H9 (cell line): ENCODE results near the gene MAZ. TPM values are rescaled to one million over a fixed set of nuclear protein-coding genes. Genes with fewer than 3 reads are reported as not detected.

ENCODE experiments used
- DNase-seq: peaks from one replicate; pipeline ENCODE4 v3.0.0-alpha.2; 2017
- H2AFZ ChIP-seq: one replicate; pipeline ENCODE4 v1.6.1; 2013; ENCODE audit warnings: mild to moderate bottlenecking, low read length, control low read depth, moderate library complexity
- H2AK5ac ChIP-seq: 2 replicates; pipeline ENCODE4 v1.6.1; 2013; ENCODE audit warnings: low read length, control low read depth, mixed read lengths; ENCODE audit not compliant: insufficient read length
- H2BK120ac ChIP-seq: one replicate; pipeline ENCODE4 v1.6.1; 2013; ENCODE audit warnings: low read depth, mild to moderate bottlenecking, low read length, control low read depth, inconsistent platforms; ENCODE audit not compliant: poor library complexity, severe bottlenecking
- H2BK12ac ChIP-seq: 2 replicates; pipeline ENCODE4 v1.6.1; 2013; ENCODE audit warnings: low read length, control low read depth, mixed read lengths, low read depth; ENCODE audit not compliant: insufficient read length
- H2BK15ac ChIP-seq: 2 replicates; pipeline ENCODE4 v1.6.1; 2013; ENCODE audit warnings: low read depth, low read length, control low read depth
- H2BK20ac ChIP-seq: one replicate; pipeline ENCODE4 v1.6.1; 2013; ENCODE audit warnings: low read depth, mild to moderate bottlenecking, low read length, control low read depth, inconsistent platforms; ENCODE audit not compliant: poor library complexity, severe bottlenecking
- H2BK5ac ChIP-seq: 2 replicates; pipeline ENCODE4 v1.6.1; 2013; ENCODE audit warnings: low read length, control low read depth, mixed read lengths; ENCODE audit not compliant: insufficient read length
- H3K14ac ChIP-seq: 2 replicates; pipeline ENCODE4 v1.6.1; 2013; ENCODE audit warnings: low read length, control low read depth; ENCODE audit not compliant: insufficient read depth
- H3K18ac ChIP-seq: 2 replicates; pipeline ENCODE4 v1.6.1; 2013; ENCODE audit warnings: low read depth, mild to moderate bottlenecking, mixed read lengths, low read length, control low read depth; ENCODE audit not compliant: insufficient read length
- H3K23ac ChIP-seq: 2 replicates; pipeline ENCODE4 v1.6.1; 2013; ENCODE audit warnings: low read length, control low read depth, mixed read lengths, low read depth; ENCODE audit not compliant: insufficient read length
- H3K23me2 ChIP-seq: 2 replicates; pipeline ENCODE4 v1.6.1; 2013; ENCODE audit warnings: low read depth, mild to moderate bottlenecking, mixed read lengths, low read length, control low read depth; ENCODE audit not compliant: insufficient read length, poor library complexity, severe bottlenecking
- H3K27ac ChIP-seq: 2 replicates; pipeline ENCODE4 v1.5.1; 2013; ENCODE audit warnings: low read length, control low read depth, mixed read lengths, low read depth; ENCODE audit not compliant: insufficient read length
- H3K27me3 ChIP-seq: 2 replicates; pipeline ENCODE4 v1.6.1; 2013; ENCODE audit warnings: low read length, control low read depth, inconsistent platforms; ENCODE audit not compliant: insufficient read depth
- H3K4ac ChIP-seq: 2 replicates; pipeline ENCODE4 v1.6.1; 2013; ENCODE audit warnings: low read depth, mild to moderate bottlenecking, control low read depth, inconsistent platforms, low read length, moderate library complexity
- H3K4me1 ChIP-seq: 2 replicates; pipeline ENCODE4 v1.6.1; 2013; ENCODE audit warnings: low read length, control low read depth, inconsistent platforms; ENCODE audit not compliant: insufficient read depth
- H3K4me2 ChIP-seq: 2 replicates; pipeline ENCODE4 v1.6.1; 2013; ENCODE audit warnings: low read length, control low read depth, mixed read lengths; ENCODE audit not compliant: insufficient read length, insufficient read depth
- H3K56ac ChIP-seq: 2 replicates; pipeline ENCODE4 v1.6.1; 2013; ENCODE audit warnings: low read depth, mild to moderate bottlenecking, mixed read lengths, low read length, control low read depth; ENCODE audit not compliant: insufficient read length
- H3K79me1 ChIP-seq: 2 replicates; pipeline ENCODE4 v1.6.1; 2013; ENCODE audit warnings: low read depth, mild to moderate bottlenecking, moderate library complexity, low read length, control low read depth, inconsistent platforms; ENCODE audit not compliant: insufficient read depth, poor library complexity, severe bottlenecking
- H3K79me2 ChIP-seq: 2 replicates; pipeline ENCODE4 v1.6.1; 2013; ENCODE audit warnings: low read length, control low read depth, inconsistent platforms; ENCODE audit not compliant: insufficient read depth
- H3K9ac ChIP-seq: 2 replicates; pipeline ENCODE4 v1.6.1; 2013; ENCODE audit warnings: low read length, control low read depth, mixed read lengths; ENCODE audit not compliant: insufficient read length; ENCODE audit errors: extremely low read depth
- H3K9me3 ChIP-seq: one replicate; pipeline ENCODE4 v1.6.1; 2013; ENCODE audit warnings: low read depth, low read length, inconsistent platforms; ENCODE audit not compliant: control insufficient read depth
- H3T11ph ChIP-seq: one replicate; pipeline ENCODE4 v1.6.1; 2013; ENCODE audit warnings: mild to moderate bottlenecking, low read length, control low read depth, inconsistent platforms
- H4K20me1 ChIP-seq: one replicate; pipeline ENCODE4 v1.6.1; 2013; ENCODE audit not compliant: control insufficient read depth, insufficient read length, insufficient read depth
- H4K5ac ChIP-seq: 2 replicates; pipeline ENCODE4 v1.6.1; 2013; ENCODE audit warnings: low read depth, mild to moderate bottlenecking, mixed read lengths, low read length, control low read depth; ENCODE audit not compliant: insufficient read length
- H4K8ac ChIP-seq: replicated peaks from 2 replicates; pipeline ENCODE4 v1.6.1; 2013; ENCODE audit warnings: low read length, control low read depth, mixed read lengths, low read depth; ENCODE audit not compliant: insufficient read length
- H4K91ac ChIP-seq: 2 replicates; pipeline ENCODE4 v1.6.1; 2013; ENCODE audit warnings: low read depth, mild to moderate bottlenecking, moderate library complexity, mixed read lengths, low read length, control low read depth; ENCODE audit not compliant: insufficient read length
- H3K27ac Mint-ChIP-seq, 3 experiments: 2 replicates in 2 of 3; 3 replicates in 1 of 3; pipeline ENCODE4 v1.8.0; 2020 to 2021; ENCODE audit warnings: mixed read lengths in 3 of 3, mild to moderate bottlenecking in 1 of 3, moderate library complexity in 1 of 3
- H3K27me3 Mint-ChIP-seq: 2 replicates; pipeline ENCODE4 v1.8.0; 2021; ENCODE audit warnings: low read depth, mild to moderate bottlenecking, moderate library complexity, mixed read lengths
- H3K36me3 Mint-ChIP-seq, 3 experiments: 2 replicates in 2 of 3; 3 replicates in 1 of 3; pipeline ENCODE4 v1.8.0; 2020 to 2021; ENCODE audit warnings: low read depth in 3 of 3, mixed read lengths in 3 of 3; ENCODE audit not compliant: insufficient read depth in 1 of 3
- H3K4me1 Mint-ChIP-seq, 2 experiments: 2 replicates each; pipeline ENCODE4 v1.8.0; 2020; ENCODE audit warnings: mixed read lengths in 2 of 2
- H3K4me3 Mint-ChIP-seq, 2 experiments: 2 replicates in 1 of 2; 3 replicates in 1 of 2; pipeline ENCODE4 v1.8.0; 2020 to 2021; ENCODE audit warnings: mild to moderate bottlenecking in 2 of 2, mixed read lengths in 2 of 2, moderate library complexity in 1 of 2
- H3K9me3 Mint-ChIP-seq, 2 experiments: 2 replicates in 1 of 2; 3 replicates in 1 of 2; pipeline ENCODE4 v1.8.0; 2020; ENCODE audit warnings: mild to moderate bottlenecking in 2 of 2, mixed read lengths in 2 of 2, moderate library complexity in 1 of 2
- CTCF ChIP-seq: fragments of 200-600 bp; sonication (generic); conservative IDR thresholded peaks from 3 replicates; pipeline ENCODE4 v1.8.0; 2021; ENCODE audit warnings: antibody characterized with exemption, mild to moderate bottlenecking
- WGBS: extraction: QIAGEN DNeasy Blood & Tissue Kit; methylation state at CpG from one replicate; pipeline ENCODE4 v1.1.7; 2013; ENCODE audit warnings: missing lambda C conversion rate, low lambda C conversion rate, mixed read lengths; ENCODE audit not compliant: insufficient read length; ENCODE audit errors: extremely low coverage; 5-methylcytosine and 5-hydroxymethylcytosine counted together
- total RNA-seq: library from RNA; stranded (reverse); gene quantifications from 2 replicates; pipeline ENCODE4 v1.2.1, GENCODE V29; 2021

MAZ gene
- total RNA-seq, 1 experiment from 2014 or later, result 412 TPM

GRCh38 chr16:29842732-29843346, 36.5 kb downstream of the MAZ start:
- no peaks in the 10 kb centered on the region for H4K20me1 ChIP-seq

More at GRCh38 chr16:29842732-29843346, 36.5 kb downstream of the MAZ start:
- H3K23me2 ChIP-seq, result no peaks in the 10 kb centered on the region
- no peak overlapping the region for H3K23ac ChIP-seq
- no peak overlapping the region for H3K56ac ChIP-seq
- no peak overlapping the region for H2BK12ac ChIP-seq
- no peak overlapping the region for H2AFZ ChIP-seq
- H3K9me3 ChIP-seq, result no peaks in the 10 kb centered on the region
- H3K4ac ChIP-seq, result no peak overlapping the region
- H3K9ac ChIP-seq, result no peak overlapping the region
- H3K4me1 Mint-ChIP-seq, result no peaks in the 10 kb centered on the region
- H2BK20ac ChIP-seq, result no peak overlapping the region
- WGBS, result no CpG with 5 or more reads among the region's 9 CpGs
- no peaks in the 10 kb centered on the region for H3K27me3 Mint-ChIP-seq
- peaks cover 0 to 5% (median 0%) of the 10 kb centered on the region in 3 experiments; a peak in 2 of 7 replicates for H3K36me3 Mint-ChIP-seq
- no peaks in the 10 kb centered on the region for H3K9me3 Mint-ChIP-seq
- no peak overlapping the region for H3K14ac ChIP-seq
- no peak overlapping the region for H3K27ac ChIP-seq
- no peak overlapping the region for H4K8ac ChIP-seq
- no peak overlapping the region; a peak in 1 of 7 replicates for H3K27ac Mint-ChIP-seq
- H3K79me1 ChIP-seq, result no peaks in the 10 kb centered on the region
- H3K4me3 Mint-ChIP-seq, result no peak overlapping the region
- no peak overlapping the region for H3T11ph ChIP-seq
- no peak overlapping the region for H2AK5ac ChIP-seq
- H2BK120ac ChIP-seq, result no peak overlapping the region
- no peak for DNase-seq
- H4K91ac ChIP-seq, result no peak overlapping the region
- TF ChIP-seq CTCF, result peak; percentile 29; the same call in 2 of the 3 replicates
- H3K4me2 ChIP-seq, result no peak overlapping the region
- no peaks in the 10 kb centered on the region for H3K79me2 ChIP-seq
- H3K4me1 ChIP-seq, result no peaks in the 10 kb centered on the region
- H3K27me3 ChIP-seq, result no peaks in the 10 kb centered on the region
- no peak overlapping the region for H2BK5ac ChIP-seq
- H4K5ac ChIP-seq, result no peak overlapping the region
- H3K18ac ChIP-seq, result no peak overlapping the region
- H2BK15ac ChIP-seq, result no peak overlapping the region
